Measurements from ENCODE around the gene C9.

- TF ChIP-seq POLR2A (IDR thresholded peaks at IDR 0.05) (no peak), CTCF (IDR thresholded peaks at IDR 0.05) (no peak)
Measured at GRCh38 chr5:39394946-39395345, 30.7 kb upstream of the C9 start.
